Sigmoid colon (tissue), 4 donors: ENCODE results near the gene CHRNE.

Source experiments
- CTCF ChIP-seq, 4 experiments: fragments of 450-650 bp in 3 of 4; fragments of 200-600 bp in 1 of 4; IDR thresholded peaks; one replicate each; pipeline ENCODE4 v1.5.1; 2016 to 2019; ENCODE audit warnings: antibody characterized with exemption in 4 of 4, mild to moderate bottlenecking in 3 of 4, moderate library complexity in 2 of 4
- EP300 ChIP-seq, 4 donors: sonication (generic); formaldehyde crosslinking; IDR thresholded peaks; one replicate each; pipeline ENCODE4 v1.6.1; 2017; ENCODE audit warnings: antibody characterized with exemption in 4 of 4
- POLR2A ChIP-seq, 2 donors: fragments of 450-650 bp; IDR thresholded peaks; one replicate each; pipeline ENCODE4 v1.6.1; 2016; ENCODE audit warnings: antibody characterized with exemption in 2 of 2, mild to moderate bottlenecking in 2 of 2, moderate library complexity in 2 of 2
- POLR2AphosphoS5 ChIP-seq, 4 donors: sonication (generic); formaldehyde crosslinking; IDR thresholded peaks; one replicate each; pipeline ENCODE4 v1.6.1; 2017; ENCODE audit warnings: antibody characterized with exemption in 4 of 4

- TF ChIP-seq POLR2A (IDR thresholded peaks at IDR 0.05) (peak; percentile 73 to 80), EP300 (IDR thresholded peaks at IDR 0.05) (no peak), CTCF (IDR thresholded peaks at IDR 0.05) (no peak), POLR2AphosphoS5 (IDR thresholded peaks at IDR 0.05) (peak; percentile 56 to 90 (median 81))
Observed at GRCh38 chr17:4948166-4948930, 45.5 kb upstream of the CHRNE start, which contains the start of gene PFN1.
